GM21423 (cell line): ENCODE data around the gene CCDC13.

ENCODE experiments used
- ATAC-seq: cut with Tn5 transposase; IDR thresholded peaks from one replicate; pipeline ENCODE4 v1.9.1; 2021; ENCODE audit warnings: mild to moderate bottlenecking, moderate library complexity; ENCODE audit not compliant: unreplicated experiment

The CCDC13 gene

GRCh38 chr3:42753757-42754156 lies 19.3 kb downstream of the CCDC13 start:
- ATAC-seq: no peak

GRCh38 chr3:42752961-42753360 lies 20.1 kb downstream of the CCDC13 start:
- ATAC-seq: no peak

GRCh38 chr3:42752441-42752840 lies 20.6 kb downstream of the CCDC13 start:
- no peak for ATAC-seq

GRCh38 chr3:42751609-42752008 lies 21.4 kb downstream of the CCDC13 start:
- ATAC-seq: no peak

GRCh38 chr3:42750834-42751233 lies 22.2 kb downstream of the CCDC13 start:
- ATAC-seq: no peak

- ATAC-seq: no peak
Measured at GRCh38 chr3:42749753-42750231, 23.3 kb downstream of the CCDC13 start.

GRCh38 chr3:42749025-42749752 lies 23.9 kb downstream of the CCDC13 start:
- ATAC-seq: no peak

GRCh38 chr3:42747581-42747980 lies 25.5 kb downstream of the CCDC13 start:
- ATAC-seq: no peak

- no peak for ATAC-seq
Measured at GRCh38 chr3:42746455-42747450, 26.3 kb downstream of the CCDC13 start.

- no peak for ATAC-seq
Measured at GRCh38 chr3:42745776-42746454, 27.1 kb downstream of the CCDC13 start.

- no peak for ATAC-seq
Measured at GRCh38 chr3:42745291-42745745, 27.7 kb downstream of the CCDC13 start.

GRCh38 chr3:42743204-42743995 lies 29.7 kb downstream of the CCDC13 start:
- ATAC-seq: no peak

- no peak for ATAC-seq
Measured at GRCh38 chr3:42742688-42743087, 30.4 kb downstream of the CCDC13 start.

- ATAC-seq: no peak
Measured at GRCh38 chr3:42742259-42742658, 30.8 kb downstream of the CCDC13 start.

GRCh38 chr3:42741796-42742195 lies 31.3 kb downstream of the CCDC13 start:
- ATAC-seq: no peak

- no peak for ATAC-seq
Measured at GRCh38 chr3:42739401-42740158, 33.5 kb downstream of the CCDC13 start.

GRCh38 chr3:42736531-42736930 lies 36.5 kb downstream of the CCDC13 start:
- ATAC-seq: no peak

- ATAC-seq: no peak
Measured at GRCh38 chr3:42736081-42736480, 37.0 kb downstream of the CCDC13 start.

- ATAC-seq: no peak
Measured at GRCh38 chr3:42735615-42736014, 37.4 kb downstream of the CCDC13 start.

- ATAC-seq: no peak
Measured at GRCh38 chr3:42735019-42735418, 38.0 kb downstream of the CCDC13 start.
